ENCODE data around the gene IGLL1.
"Not testable (repeated sequence)": the region's sequence is repeated elsewhere in the genome, so short reads cannot be mapped to it uniquely, and the experiment has no call there.

Gene IGLL1

GRCh38 chr22:23547818-23548500 lies 32.1 kb downstream of the IGLL1 start:
- no peak overlapping the region for H3K4me3 ChIP-seq (ENCODE audit: low read depth in 1 of 2, low read length in 2 of 2)
- H3K36me3 ChIP-seq (ENCODE audit: control insufficient read depth in 1 of 2, insufficient read depth in 2 of 2, low read length in 2 of 2), result no peaks in the 10 kb centered on the region

GRCh38 chr22:23547382-23547781 lies 32.7 kb downstream of the IGLL1 start:
- H3K4me1 ChIP-seq (ENCODE audit: control insufficient read depth in 1 of 2, insufficient read depth in 2 of 2, low read length in 2 of 2); H3K4me3 ChIP-seq (ENCODE audit: low read depth in 1 of 2, low read length in 2 of 2); H3K27me3 ChIP-seq (ENCODE audit: low read depth, low read length); H3K9me3 ChIP-seq (ENCODE audit: control insufficient read depth in 1 of 2, low read length in 2 of 2); H3K36me3 ChIP-seq (ENCODE audit: control insufficient read depth in 1 of 2, insufficient read depth in 2 of 2, low read length in 2 of 2); H3K27ac ChIP-seq (ENCODE audit: low read length): not testable (repeated sequence)

More at GRCh38 chr22:23547818-23548500, 32.1 kb downstream of the IGLL1 start:
- Histone ChIP-seq H3K27ac (ENCODE audit: low read length) (no peak overlapping the region), H3K9me3 (ENCODE audit: control insufficient read depth in 1 of 2, low read length in 2 of 2) (peaks cover 0 to 5% of the 10 kb centered on the region in 2 donors), H3K27me3 (ENCODE audit: low read depth, low read length) (no peaks in the 10 kb centered on the region), H3K4me1 (ENCODE audit: control insufficient read depth in 1 of 2, insufficient read depth in 2 of 2, low read length in 2 of 2) (no peaks in the 10 kb centered on the region)

GRCh38 chr22:23544852-23545251 lies 35.2 kb downstream of the IGLL1 start:
- Histone ChIP-seq H3K27me3 (ENCODE audit: low read depth, low read length) (no peaks in the 10 kb centered on the region), H3K4me1 (ENCODE audit: control insufficient read depth in 1 of 2, insufficient read depth in 2 of 2, low read length in 2 of 2) (peaks cover 0 to 8% of the 10 kb centered on the region in 2 donors), H3K27ac (ENCODE audit: low read length) (no peak overlapping the region), H3K36me3 (ENCODE audit: control insufficient read depth in 1 of 2, insufficient read depth in 2 of 2, low read length in 2 of 2) (no peaks in the 10 kb centered on the region), H3K4me3 (ENCODE audit: low read depth in 1 of 2, low read length in 2 of 2) (no peak overlapping the region), H3K9me3 (ENCODE audit: control insufficient read depth in 1 of 2, low read length in 2 of 2) (peaks cover 0 to 5% of the 10 kb centered on the region in 2 donors)

GRCh38 chr22:23543506-23544000 lies 36.5 kb downstream of the IGLL1 start:
- not testable (repeated sequence) for H3K27ac ChIP-seq (ENCODE audit: low read length); H3K27me3 ChIP-seq (ENCODE audit: low read depth, low read length)

GRCh38 chr22:23542933-23543332 lies 37.2 kb downstream of the IGLL1 start:
- Histone ChIP-seq H3K4me3 (ENCODE audit: low read depth in 1 of 2, low read length in 2 of 2) (no peak overlapping the region), H3K27ac (ENCODE audit: low read length) (no peak overlapping the region), H3K36me3 (ENCODE audit: control insufficient read depth in 1 of 2, insufficient read depth in 2 of 2, low read length in 2 of 2) (no peaks in the 10 kb centered on the region), H3K27me3 (ENCODE audit: low read depth, low read length) (no peaks in the 10 kb centered on the region), H3K4me1 (ENCODE audit: control insufficient read depth in 1 of 2, insufficient read depth in 2 of 2, low read length in 2 of 2) (peaks cover 0 to 8% of the 10 kb centered on the region in 2 donors), H3K9me3 (ENCODE audit: control insufficient read depth in 1 of 2, low read length in 2 of 2) (no peaks in the 10 kb centered on the region)

More at GRCh38 chr22:23543506-23544000, 36.5 kb downstream of the IGLL1 start:
- H3K4me3 ChIP-seq (ENCODE audit: low read depth in 1 of 2, low read length in 2 of 2); H3K9me3 ChIP-seq (ENCODE audit: control insufficient read depth in 1 of 2, low read length in 2 of 2); H3K36me3 ChIP-seq (ENCODE audit: control insufficient read depth in 1 of 2, insufficient read depth in 2 of 2, low read length in 2 of 2); H3K4me1 ChIP-seq (ENCODE audit: control insufficient read depth in 1 of 2, insufficient read depth in 2 of 2, low read length in 2 of 2): not testable (repeated sequence)

- H3K4me1 ChIP-seq (ENCODE audit: control insufficient read depth in 1 of 2, insufficient read depth in 2 of 2, low read length in 2 of 2); H3K27ac ChIP-seq (ENCODE audit: low read length): not testable (repeated sequence)
Measured at GRCh38 chr22:23542391-23542790, 37.7 kb downstream of the IGLL1 start.

GRCh38 chr22:23541849-23542281 lies 38.2 kb downstream of the IGLL1 start:
- not testable (repeated sequence) for H3K27me3 ChIP-seq (ENCODE audit: low read depth, low read length); H3K27ac ChIP-seq (ENCODE audit: low read length); H3K36me3 ChIP-seq (ENCODE audit: control insufficient read depth in 1 of 2, insufficient read depth in 2 of 2, low read length in 2 of 2); H3K4me1 ChIP-seq (ENCODE audit: control insufficient read depth in 1 of 2, insufficient read depth in 2 of 2, low read length in 2 of 2); H3K9me3 ChIP-seq (ENCODE audit: control insufficient read depth in 1 of 2, low read length in 2 of 2); H3K4me3 ChIP-seq (ENCODE audit: low read depth in 1 of 2, low read length in 2 of 2)

More at GRCh38 chr22:23542391-23542790, 37.7 kb downstream of the IGLL1 start:
- H3K9me3 ChIP-seq (ENCODE audit: control insufficient read depth in 1 of 2, low read length in 2 of 2); H3K27me3 ChIP-seq (ENCODE audit: low read depth, low read length); H3K4me3 ChIP-seq (ENCODE audit: low read depth in 1 of 2, low read length in 2 of 2); H3K36me3 ChIP-seq (ENCODE audit: control insufficient read depth in 1 of 2, insufficient read depth in 2 of 2, low read length in 2 of 2): not testable (repeated sequence)

GRCh38 chr22:23540837-23541236 lies 39.3 kb downstream of the IGLL1 start:
- not testable (repeated sequence) for H3K27ac ChIP-seq (ENCODE audit: low read length); H3K4me3 ChIP-seq (ENCODE audit: low read depth in 1 of 2, low read length in 2 of 2); H3K27me3 ChIP-seq (ENCODE audit: low read depth, low read length); H3K36me3 ChIP-seq (ENCODE audit: control insufficient read depth in 1 of 2, insufficient read depth in 2 of 2, low read length in 2 of 2); H3K4me1 ChIP-seq (ENCODE audit: control insufficient read depth in 1 of 2, insufficient read depth in 2 of 2, low read length in 2 of 2); H3K9me3 ChIP-seq (ENCODE audit: control insufficient read depth in 1 of 2, low read length in 2 of 2)

- H3K36me3 ChIP-seq (ENCODE audit: control insufficient read depth in 1 of 2, insufficient read depth in 2 of 2, low read length in 2 of 2); H3K4me1 ChIP-seq (ENCODE audit: control insufficient read depth in 1 of 2, insufficient read depth in 2 of 2, low read length in 2 of 2); H3K4me3 ChIP-seq (ENCODE audit: low read depth in 1 of 2, low read length in 2 of 2); H3K9me3 ChIP-seq (ENCODE audit: control insufficient read depth in 1 of 2, low read length in 2 of 2); H3K27ac ChIP-seq (ENCODE audit: low read length); H3K27me3 ChIP-seq (ENCODE audit: low read depth, low read length): not testable (repeated sequence)
Measured at GRCh38 chr22:23539839-23540198, 40.3 kb downstream of the IGLL1 start.

- Histone ChIP-seq H3K27me3 (ENCODE audit: low read depth, low read length) (no peaks in the 10 kb centered on the region), H3K4me1 (ENCODE audit: control insufficient read depth in 1 of 2, insufficient read depth in 2 of 2, low read length in 2 of 2) (peaks cover 0 to 8% of the 10 kb centered on the region in 2 donors), H3K27ac (ENCODE audit: low read length) (no peak overlapping the region), H3K36me3 (ENCODE audit: control insufficient read depth in 1 of 2, insufficient read depth in 2 of 2, low read length in 2 of 2) (no peaks in the 10 kb centered on the region), H3K9me3 (ENCODE audit: control insufficient read depth in 1 of 2, low read length in 2 of 2) (no peaks in the 10 kb centered on the region), H3K4me3 (ENCODE audit: low read depth in 1 of 2, low read length in 2 of 2) (no peak overlapping the region)
Measured at GRCh38 chr22:23539135-23539838, 40.8 kb downstream of the IGLL1 start.

- not testable (repeated sequence) for H3K27ac ChIP-seq (ENCODE audit: low read length); H3K27me3 ChIP-seq (ENCODE audit: low read depth, low read length); H3K36me3 ChIP-seq (ENCODE audit: control insufficient read depth in 1 of 2, insufficient read depth in 2 of 2, low read length in 2 of 2); H3K4me3 ChIP-seq (ENCODE audit: low read depth in 1 of 2, low read length in 2 of 2); H3K4me1 ChIP-seq (ENCODE audit: control insufficient read depth in 1 of 2, insufficient read depth in 2 of 2, low read length in 2 of 2); H3K9me3 ChIP-seq (ENCODE audit: control insufficient read depth in 1 of 2, low read length in 2 of 2)
Measured at GRCh38 chr22:23538696-23539030, 41.4 kb downstream of the IGLL1 start.

Data from muscle layer of duodenum (tissue), 2 donors.